KMS-11 (cell line): ENCODE data around the gene JKAMP.

Experiments used
- H2AFZ ChIP-seq: fragments of 200-600 bp; sonication (generic); 2 replicates; pipeline ENCODE4 v1.6.1; 2016; ENCODE audit warnings: antibody characterized with exemption, mixed run types, low read depth
- H3K27ac ChIP-seq: fragments of 200-600 bp; sonication (generic); 2 replicates; pipeline ENCODE4 v1.6.1; 2016; ENCODE audit warnings: mild to moderate bottlenecking, mixed run types
- H3K27me3 ChIP-seq: fragments of 200-600 bp; sonication (generic); 2 replicates; pipeline ENCODE4 v1.6.1; 2017; ENCODE audit warnings: mild to moderate bottlenecking, low read depth, mixed run types, moderate library complexity; ENCODE audit not compliant: insufficient read depth
- H3K36me3 ChIP-seq: fragments of 200-600 bp; sonication (generic); 2 replicates; pipeline ENCODE4 v1.6.1; 2017; ENCODE audit warnings: mild to moderate bottlenecking, mixed run types; ENCODE audit not compliant: insufficient read depth
- H3K4me1 ChIP-seq: fragments of 200-600 bp; sonication (generic); 2 replicates; pipeline ENCODE4 v1.6.1; 2016; ENCODE audit warnings: mild to moderate bottlenecking, low read depth, mixed run types; ENCODE audit not compliant: poor library complexity, severe bottlenecking
- H3K4me2 ChIP-seq: fragments of 200-600 bp; sonication (generic); 2 replicates; pipeline ENCODE4 v1.7.0; 2016; ENCODE audit warnings: mild to moderate bottlenecking, mixed run types
- H3K4me3 ChIP-seq: fragments of 200-600 bp; sonication (generic); IDR thresholded peaks from 2 replicates; pipeline ENCODE4 v1.6.1; 2017; ENCODE audit warnings: low read depth, low read length, mixed read lengths; ENCODE audit not compliant: insufficient read depth
- H3K79me2 ChIP-seq: fragments of 200-600 bp; sonication (generic); 2 replicates; pipeline ENCODE4 v1.6.1; 2016; ENCODE audit warnings: low read depth, mixed run types; ENCODE audit not compliant: insufficient read depth
- H3K9ac ChIP-seq: fragments of 200-600 bp; sonication (generic); 2 replicates; pipeline ENCODE4 v1.6.1; 2016; ENCODE audit warnings: mild to moderate bottlenecking, mixed run types
- H4K20me1 ChIP-seq: fragments of 200-600 bp; sonication (generic); 2 replicates; pipeline ENCODE4 v1.6.1; 2016; ENCODE audit warnings: mild to moderate bottlenecking, mixed run types; ENCODE audit not compliant: insufficient read depth
- TF ChIP-seq, protein P1 (sequence below): fragments of 200-600 bp; sonication (generic); conservative IDR thresholded peaks from 2 replicates; pipeline ENCODE4 v1.6.1; 2017; ENCODE audit warnings: low read depth, mild to moderate bottlenecking, antibody characterized with exemption, low read length, moderate library complexity, mixed read lengths

Gene JKAMP

DNA sequence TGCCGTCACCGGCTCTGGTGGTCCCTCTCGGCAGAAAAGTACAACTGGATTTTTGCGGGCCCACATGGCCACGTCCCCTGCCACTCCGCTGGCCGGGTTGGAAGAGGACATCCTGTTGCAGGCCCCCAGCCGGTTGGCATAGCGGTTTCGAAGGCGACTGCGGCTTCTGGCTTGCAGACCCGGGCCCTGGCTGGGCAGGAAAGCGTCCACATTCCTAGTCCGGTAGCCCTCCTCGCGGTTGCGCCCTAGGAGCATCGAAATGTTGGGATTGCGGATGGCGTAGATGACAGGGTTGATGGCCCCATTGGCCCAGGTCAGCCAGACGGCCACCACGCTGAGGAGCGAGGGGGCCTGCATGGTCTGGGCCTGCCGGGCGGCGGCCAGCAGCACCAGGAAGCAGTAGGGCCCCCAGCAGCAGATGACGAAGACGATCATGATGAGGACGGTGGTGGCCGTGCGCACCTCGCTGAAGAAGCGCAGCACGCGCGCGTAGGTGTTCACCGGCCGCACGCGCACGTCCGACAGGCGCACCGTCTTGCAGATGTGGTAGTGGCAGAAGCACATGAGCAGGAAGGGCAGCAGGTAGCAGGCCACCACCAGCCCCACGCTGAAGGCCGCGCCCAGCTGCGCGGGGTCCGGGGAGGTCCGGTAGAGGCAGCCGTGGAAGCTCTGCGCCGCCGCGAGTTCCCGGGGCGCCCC, 20.4 kb upstream of the JKAMP start:
- H3K27me3 ChIP-seq = no peaks in the 10 kb centered on the region
- no peaks in the 10 kb centered on the region for H4K20me1 ChIP-seq
- no peak overlapping the region for H3K9ac ChIP-seq
- no peak overlapping the region for H3K4me2 ChIP-seq
- H2AFZ ChIP-seq = no peak overlapping the region
- TF ChIP-seq, protein P1, sequence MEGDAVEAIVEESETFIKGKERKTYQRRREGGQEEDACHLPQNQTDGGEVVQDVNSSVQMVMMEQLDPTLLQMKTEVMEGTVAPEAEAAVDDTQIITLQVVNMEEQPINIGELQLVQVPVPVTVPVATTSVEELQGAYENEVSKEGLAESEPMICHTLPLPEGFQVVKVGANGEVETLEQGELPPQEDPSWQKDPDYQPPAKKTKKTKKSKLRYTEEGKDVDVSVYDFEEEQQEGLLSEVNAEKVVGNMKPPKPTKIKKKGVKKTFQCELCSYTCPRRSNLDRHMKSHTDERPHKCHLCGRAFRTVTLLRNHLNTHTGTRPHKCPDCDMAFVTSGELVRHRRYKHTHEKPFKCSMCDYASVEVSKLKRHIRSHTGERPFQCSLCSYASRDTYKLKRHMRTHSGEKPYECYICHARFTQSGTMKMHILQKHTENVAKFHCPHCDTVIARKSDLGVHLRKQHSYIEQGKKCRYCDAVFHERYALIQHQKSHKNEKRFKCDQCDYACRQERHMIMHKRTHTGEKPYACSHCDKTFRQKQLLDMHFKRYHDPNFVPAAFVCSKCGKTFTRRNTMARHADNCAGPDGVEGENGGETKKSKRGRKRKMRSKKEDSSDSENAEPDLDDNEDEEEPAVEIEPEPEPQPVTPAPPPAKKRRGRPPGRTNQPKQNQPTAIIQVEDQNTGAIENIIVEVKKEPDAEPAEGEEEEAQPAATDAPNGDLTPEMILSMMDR = no peak
- H3K36me3 ChIP-seq = no peaks in the 10 kb centered on the region
- H3K79me2 ChIP-seq = no peaks in the 10 kb centered on the region
- H3K4me3 ChIP-seq = no peak overlapping the region
- H3K27ac ChIP-seq = no peak overlapping the region
- H3K4me1 ChIP-seq = no peaks in the 10 kb centered on the region

DNA sequence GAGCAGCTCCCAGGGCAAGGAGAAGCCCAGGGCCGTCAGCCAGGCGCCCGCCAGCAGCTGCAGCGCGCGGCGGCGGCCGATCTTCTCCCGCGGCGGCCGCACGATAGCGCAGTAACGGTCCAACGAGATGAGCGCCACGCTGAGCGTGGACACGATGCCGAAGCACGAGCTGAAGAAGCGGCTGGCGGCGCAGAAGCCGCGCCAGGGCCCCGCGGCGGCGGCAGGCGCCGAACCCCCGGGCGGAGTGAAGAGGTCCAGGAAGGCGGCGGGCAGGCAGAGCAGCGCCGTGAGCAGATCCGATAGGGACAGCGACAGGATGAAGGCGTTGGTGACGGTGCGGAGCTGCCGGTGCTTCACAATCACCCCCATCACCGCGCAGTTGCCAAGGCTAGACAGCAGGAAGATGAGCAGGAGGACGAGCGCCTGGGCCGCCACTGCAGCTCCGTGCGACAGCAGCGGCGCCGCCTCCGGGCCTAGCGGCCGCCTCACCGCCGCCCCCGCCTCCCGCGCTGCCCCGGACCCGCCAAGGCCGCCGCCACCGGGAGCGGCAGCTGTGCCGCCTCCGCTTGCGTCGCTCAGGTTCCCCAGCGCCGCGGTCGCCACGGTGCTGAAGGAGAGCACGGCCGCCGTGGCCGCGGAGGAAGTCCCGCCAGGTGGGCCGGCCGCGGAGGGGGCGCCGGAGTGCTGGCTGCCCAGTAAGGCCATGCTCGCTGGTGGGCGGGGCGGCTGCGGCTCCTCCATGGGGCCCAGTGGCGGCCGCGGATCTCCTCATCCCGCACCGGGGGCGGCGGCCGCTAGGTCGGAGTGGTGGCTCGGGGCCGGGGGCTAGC, 19.6 kb upstream of the JKAMP start:
- no peaks in the 10 kb centered on the region for H3K27me3 ChIP-seq
- H3K4me2 ChIP-seq = no peak overlapping the region; the same call in 1 of the 2 replicates
- TF ChIP-seq, protein P1 = no peak
- H3K79me2 ChIP-seq = no peaks in the 10 kb centered on the region
- no peak overlapping the region for H2AFZ ChIP-seq
- no peaks in the 10 kb centered on the region for H3K4me1 ChIP-seq
- no peak overlapping the region for H3K27ac ChIP-seq
- H3K36me3 ChIP-seq = no peaks in the 10 kb centered on the region
- H3K9ac ChIP-seq = no peak overlapping the region
- no peak overlapping the region for H3K4me3 ChIP-seq
- no peaks in the 10 kb centered on the region for H4K20me1 ChIP-seq

DNA sequence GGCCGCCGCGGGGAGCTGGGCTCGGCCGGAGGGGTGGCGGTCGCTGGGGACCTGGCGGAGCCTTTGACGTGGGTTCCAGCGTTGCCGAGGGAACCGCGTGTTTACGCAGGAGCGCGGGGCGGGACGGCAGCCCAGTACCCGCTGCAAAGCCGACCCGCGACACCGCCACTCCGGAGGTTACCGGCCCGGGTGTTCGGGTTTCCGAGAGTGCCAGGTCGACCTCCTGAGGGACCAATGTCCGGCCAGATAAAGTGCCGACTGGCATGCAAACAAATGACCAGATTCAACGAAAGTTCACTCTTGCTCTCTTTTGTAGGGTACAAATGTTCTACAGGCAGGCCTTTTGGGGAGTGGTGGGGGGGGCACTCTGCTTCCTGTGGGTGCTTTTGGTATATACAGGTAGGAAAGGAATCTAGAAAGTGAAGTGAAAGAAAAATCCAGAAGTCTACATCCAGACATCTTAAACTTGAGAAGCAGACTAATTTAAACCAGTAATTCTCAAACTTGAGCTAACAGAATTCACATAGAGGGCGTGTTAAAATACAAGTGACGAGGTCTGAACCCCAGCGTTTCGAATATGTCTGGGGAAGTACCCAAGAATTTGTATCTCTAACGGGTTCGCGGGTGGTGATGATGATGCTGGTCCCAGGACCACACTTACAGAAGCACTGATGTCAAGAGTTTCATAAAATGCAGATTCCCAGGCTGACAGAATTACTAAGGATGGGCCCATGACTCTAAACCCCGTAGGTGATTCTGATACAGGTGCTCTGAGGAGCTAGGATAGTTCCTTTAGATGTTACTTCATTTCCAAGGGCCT, 18.8 kb upstream of the JKAMP start, which contains the start of gene GPR135:
GPR135 (minus strand) TSS at position 65 of the 820 bp plus-strand sequence. CDS start 154 bp downstream, outside the sequence.
- no peaks in the 10 kb centered on the region for H4K20me1 ChIP-seq
- H3K9ac ChIP-seq = no peak within 1 kb of the TSS
- no peaks in the 10 kb centered on the region for H3K79me2 ChIP-seq
- H3K4me2 ChIP-seq = no peak within 1 kb of the TSS; the same call in 1 of the 2 replicates
- no peaks in the 10 kb centered on the region for H3K27me3 ChIP-seq
- H3K4me1 ChIP-seq = no peaks in the 10 kb centered on the region
- H3K4me3 ChIP-seq = no peak within 1 kb of the TSS
- H2AFZ ChIP-seq = no peak within 1 kb of the TSS
- no peak within 1 kb of the TSS for H3K27ac ChIP-seq
- TF ChIP-seq, protein P1 = no peak
- H3K36me3 ChIP-seq = no peaks in the 10 kb centered on the region

DNA sequence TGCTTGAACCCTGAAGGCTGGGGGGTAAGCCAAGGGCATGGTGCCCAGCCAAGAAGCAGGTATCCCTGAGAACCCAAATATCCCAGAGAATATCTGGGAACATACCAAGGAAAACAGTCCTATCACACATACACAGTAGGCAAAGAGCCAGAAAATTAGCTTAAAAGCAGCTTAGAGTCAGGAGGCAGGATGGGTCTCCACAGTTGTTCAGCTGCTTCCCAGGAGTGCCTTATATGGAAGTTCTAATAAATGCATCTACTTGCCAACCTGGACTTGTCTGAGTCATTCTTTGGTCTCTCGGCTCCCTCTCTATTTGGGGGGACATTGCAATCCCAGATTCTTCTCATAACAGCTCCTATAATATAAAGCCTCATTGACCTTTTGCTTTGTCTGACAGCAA, 10.1 kb upstream of the JKAMP start:
- TF ChIP-seq, protein P1 = no peak
- Histone ChIP-seq H4K20me1 (no peaks in the 10 kb centered on the region), H2AFZ (no peak overlapping the region), H3K27me3 (no peaks in the 10 kb centered on the region), H3K36me3 (no peaks in the 10 kb centered on the region), H3K9ac (no peak overlapping the region), H3K4me3 (no peak overlapping the region), H3K79me2 (no peaks in the 10 kb centered on the region), H3K4me1 (no peaks in the 10 kb centered on the region), H3K4me2 (no peak overlapping the region), H3K27ac (no peak overlapping the region)
